ENCODE results near the gene OSBPL10. TPM values are rescaled to one million over a fixed set of nuclear protein-coding genes. Genes with fewer than 3 reads are reported as not detected.

OSBPL10 gene
- total and polyA plus RNA-seq, 2 donors (not counting 1 experiment from before 2014, with no cell fraction given): 7.1 to 7.5 TPM

- H3K79me2 ChIP-seq (ENCODE audit: control insufficient read depth, insufficient read depth, low read length): no peaks in the 10 kb centered on the region
- TF ChIP-seq CTCF (conservative IDR thresholded peaks at IDR 0.05 in 1 of 2, IDR thresholded peaks at IDR 0.05 in 1 of 2; ENCODE audit: low read depth in 1 of 2, low read length in 2 of 2): no peak
- TF ChIP-seq EZH2 (IDR thresholded peaks at IDR 0.05; ENCODE audit: low read length, missing control alignments): no peak
These were observed 267.2 kb downstream of the OSBPL10 start for GRCh38 chr3:31713816-31714215.

GRCh38 chr3:31710123-31710803, 270.8 kb downstream of the OSBPL10 start:
- no peak overlapping the region for H3K4me2 ChIP-seq (ENCODE audit: extremely low read depth, insufficient read depth, low read length)
- H4K20me1 ChIP-seq (ENCODE audit: control insufficient read depth, extremely low read depth, insufficient read depth, low read length): no peaks in the 10 kb centered on the region
- H3K4me1 ChIP-seq (ENCODE audit: control insufficient read depth, extremely low read depth, insufficient read depth, low read length): no peaks in the 10 kb centered on the region
- H3K27ac ChIP-seq (ENCODE audit: insufficient read depth, low read length): no peak overlapping the region
- no peaks in the 10 kb centered on the region for H3K79me2 ChIP-seq (ENCODE audit: control insufficient read depth, insufficient read depth, low read length)
- H2AFZ ChIP-seq (ENCODE audit: low read length): no peak overlapping the region
- no peak overlapping the region for H3K9ac ChIP-seq (ENCODE audit: insufficient read depth, low read length)
- peak in 1 of 2 donors; percentile 13 for DNase-seq (ENCODE audit: low read depth in 2 of 2)
- no peak overlapping the region for H3K4me3 ChIP-seq (replicated peaks in 1 of 4; ENCODE audit: control extremely low read depth in 1 of 4, insufficient read depth in 1 of 4, low read depth in 3 of 4, low read length in 4 of 4)
- no peaks in the 10 kb centered on the region for H3K36me3 ChIP-seq (ENCODE audit: control insufficient read depth, insufficient read depth, low read length)
- H3K9me3 ChIP-seq (ENCODE audit: control insufficient read depth, insufficient read depth, low read depth, low read length): no peaks in the 10 kb centered on the region
- no peak for TF ChIP-seq EZH2 (IDR thresholded peaks at IDR 0.05; ENCODE audit: low read length, missing control alignments)
- TF ChIP-seq CTCF (conservative IDR thresholded peaks at IDR 0.05 in 1 of 2, IDR thresholded peaks at IDR 0.05 in 1 of 2; ENCODE audit: low read depth in 1 of 2, low read length in 2 of 2): no peak
- H3K27me3 ChIP-seq (ENCODE audit: control insufficient read depth, insufficient read depth, low read length): no peaks in the 10 kb centered on the region

More at GRCh38 chr3:31713816-31714215, 267.2 kb downstream of the OSBPL10 start:
- no peak for DNase-seq (ENCODE audit: low read depth in 2 of 2)
- Histone ChIP-seq H3K4me1 (ENCODE audit: control insufficient read depth, extremely low read depth, insufficient read depth, low read length) (no peaks in the 10 kb centered on the region), H3K9me3 (ENCODE audit: control insufficient read depth, insufficient read depth, low read depth, low read length) (no peaks in the 10 kb centered on the region), H3K4me2 (ENCODE audit: extremely low read depth, insufficient read depth, low read length) (no peak overlapping the region), H3K27ac (ENCODE audit: insufficient read depth, low read length) (no peak overlapping the region), H3K9ac (ENCODE audit: insufficient read depth, low read length) (no peak overlapping the region), H4K20me1 (ENCODE audit: control insufficient read depth, extremely low read depth, insufficient read depth, low read length) (no peaks in the 10 kb centered on the region), H3K36me3 (ENCODE audit: control insufficient read depth, insufficient read depth, low read length) (no peaks in the 10 kb centered on the region), H3K4me3 (replicated peaks in 1 of 4; ENCODE audit: control extremely low read depth in 1 of 4, insufficient read depth in 1 of 4, low read depth in 3 of 4, low read length in 4 of 4) (no peak overlapping the region), H3K27me3 (ENCODE audit: control insufficient read depth, insufficient read depth, low read length) (no peaks in the 10 kb centered on the region), H2AFZ (ENCODE audit: low read length) (no peak overlapping the region)

- no peaks in the 10 kb centered on the region for H3K79me2 ChIP-seq (ENCODE audit: control insufficient read depth, insufficient read depth, low read length)
These were observed 271.5 kb downstream of the OSBPL10 start for GRCh38 chr3:31709526-31709925.

More at GRCh38 chr3:31709526-31709925, 271.5 kb downstream of the OSBPL10 start:
- TF ChIP-seq CTCF (conservative IDR thresholded peaks at IDR 0.05 in 1 of 2, IDR thresholded peaks at IDR 0.05 in 1 of 2; ENCODE audit: low read depth in 1 of 2, low read length in 2 of 2) (no peak), EZH2 (IDR thresholded peaks at IDR 0.05; ENCODE audit: low read length, missing control alignments) (no peak)
- Histone ChIP-seq H3K9me3 (ENCODE audit: control insufficient read depth, insufficient read depth, low read depth, low read length) (no peaks in the 10 kb centered on the region), H4K20me1 (ENCODE audit: control insufficient read depth, extremely low read depth, insufficient read depth, low read length) (no peaks in the 10 kb centered on the region), H3K27me3 (ENCODE audit: control insufficient read depth, insufficient read depth, low read length) (no peaks in the 10 kb centered on the region), H2AFZ (ENCODE audit: low read length) (no peak overlapping the region), H3K36me3 (ENCODE audit: control insufficient read depth, insufficient read depth, low read length) (no peaks in the 10 kb centered on the region), H3K9ac (ENCODE audit: insufficient read depth, low read length) (no peak overlapping the region), H3K4me2 (ENCODE audit: extremely low read depth, insufficient read depth, low read length) (no peak overlapping the region), H3K4me3 (replicated peaks in 1 of 4; ENCODE audit: control extremely low read depth in 1 of 4, insufficient read depth in 1 of 4, low read depth in 3 of 4, low read length in 4 of 4) (no peak overlapping the region), H3K4me1 (ENCODE audit: control insufficient read depth, extremely low read depth, insufficient read depth, low read length) (peaks cover 3% of the 10 kb centered on the region), H3K27ac (ENCODE audit: insufficient read depth, low read length) (no peak overlapping the region)
- DNase-seq (ENCODE audit: low read depth in 2 of 2): no peak

Measured in fibroblast of lung (primary cell).